ENCODE results near the gene TMBIM6. TPM values are rescaled to one million over a fixed set of nuclear protein-coding genes. Genes with fewer than 3 reads are reported as not detected.
"Not testable (repeated sequence)": the region's sequence is repeated elsewhere in the genome, so short reads cannot be mapped to it uniquely, and the experiment has no call there.

TMBIM6 gene
- total and polyA plus RNA-seq, 4 donors: 443 to 601 (median 527) TPM

- Histone ChIP-seq H3K27ac (ENCODE audit: low read depth, low read length) (no peak overlapping the region), H3K36me3 (ENCODE audit: control insufficient read depth, insufficient read depth, low read length) (peaks cover 47% of the 10 kb centered on the region)
- WGBS (ENCODE audit: insufficient coverage): 83% methylated on average over 1 of the region's 3 CpGs
Observed at GRCh38 chr12:49764126-49764525, 22.8 kb downstream of the TMBIM6 start.

GRCh38 chr12:49766115-49766455 is 24.7 kb downstream of the TMBIM6 start:
- Histone ChIP-seq H3K4me1 (ENCODE audit: control insufficient read depth, insufficient read depth, low read length) (no peaks in the 10 kb centered on the region), H3K27ac (ENCODE audit: low read depth, low read length) (no peak overlapping the region), H3K27me3 (ENCODE audit: control insufficient read depth, insufficient read depth, low read length) (no peaks in the 10 kb centered on the region), H3K9me3 (ENCODE audit: control insufficient read depth, insufficient read depth, low read length) (no peaks in the 10 kb centered on the region), H3K36me3 (ENCODE audit: control insufficient read depth, insufficient read depth, low read length) (peaks cover 28% of the 10 kb centered on the region), H3K4me3 (ENCODE audit: low read depth, low read length) (no peak overlapping the region)
- 94% methylated on average over 8 of the region's 8 CpGs for WGBS (ENCODE audit: insufficient coverage)
- DNase-seq (ENCODE audit: low read depth in 4 of 6, low spot score in 6 of 6): no peak

More at GRCh38 chr12:49764126-49764525, 22.8 kb downstream of the TMBIM6 start:
- no peaks in the 10 kb centered on the region for H3K4me1 ChIP-seq (ENCODE audit: control insufficient read depth, insufficient read depth, low read length)
- H3K4me3 ChIP-seq (ENCODE audit: low read depth, low read length): no peak overlapping the region
- DNase-seq (ENCODE audit: low read depth in 4 of 6, low spot score in 6 of 6): no peak
- H3K27me3 ChIP-seq (ENCODE audit: control insufficient read depth, insufficient read depth, low read length): no peaks in the 10 kb centered on the region
- H3K9me3 ChIP-seq (ENCODE audit: control insufficient read depth, insufficient read depth, low read length): no peaks in the 10 kb centered on the region

- Histone ChIP-seq H3K9me3 (ENCODE audit: control insufficient read depth, insufficient read depth, low read length) (no peaks in the 10 kb centered on the region), H3K36me3 (ENCODE audit: control insufficient read depth, insufficient read depth, low read length) (peaks cover 16% of the 10 kb centered on the region), H3K4me3 (ENCODE audit: low read depth, low read length) (no peak overlapping the region), H3K27ac (ENCODE audit: low read depth, low read length) (no peak overlapping the region), H3K27me3 (ENCODE audit: control insufficient read depth, insufficient read depth, low read length) (no peaks in the 10 kb centered on the region), H3K4me1 (ENCODE audit: control insufficient read depth, insufficient read depth, low read length) (no peaks in the 10 kb centered on the region)
- no peak for DNase-seq (ENCODE audit: low read depth in 4 of 6, low spot score in 6 of 6)
- WGBS (ENCODE audit: insufficient coverage): 76% methylated on average over 3 of the region's 4 CpGs
Observed at GRCh38 chr12:49767333-49767732, 26.0 kb downstream of the TMBIM6 start.

- no CpG with 5 or more reads among the region's 7 CpGs for WGBS (ENCODE audit: insufficient coverage)
- not testable (repeated sequence) for H3K9me3 ChIP-seq (ENCODE audit: control insufficient read depth, insufficient read depth, low read length); H3K4me1 ChIP-seq (ENCODE audit: control insufficient read depth, insufficient read depth, low read length); H3K27me3 ChIP-seq (ENCODE audit: control insufficient read depth, insufficient read depth, low read length); DNase-seq (ENCODE audit: low read depth in 4 of 6, low spot score in 6 of 6); H3K4me3 ChIP-seq (ENCODE audit: low read depth, low read length); H3K36me3 ChIP-seq (ENCODE audit: control insufficient read depth, insufficient read depth, low read length); H3K27ac ChIP-seq (ENCODE audit: low read depth, low read length)
Observed at GRCh38 chr12:49773102-49773501, 31.7 kb downstream of the TMBIM6 start.

- 0% methylated on average over 5 of the region's 7 CpGs for WGBS (ENCODE audit: insufficient coverage)
- peaks cover 4% of the 10 kb centered on the region for H3K4me1 ChIP-seq (ENCODE audit: control insufficient read depth, insufficient read depth, low read length)
- peak; percentile 27 to 88 (median 48) for DNase-seq (ENCODE audit: low read depth in 4 of 6, low spot score in 6 of 6)
- no peak overlapping the region for H3K27ac ChIP-seq (ENCODE audit: low read depth, low read length)
- H3K27me3 ChIP-seq (ENCODE audit: control insufficient read depth, insufficient read depth, low read length): no peaks in the 10 kb centered on the region
- H3K36me3 ChIP-seq (ENCODE audit: control insufficient read depth, insufficient read depth, low read length): no peaks in the 10 kb centered on the region
- H3K9me3 ChIP-seq (ENCODE audit: control insufficient read depth, insufficient read depth, low read length): no peaks in the 10 kb centered on the region
- no peak overlapping the region for H3K4me3 ChIP-seq (ENCODE audit: low read depth, low read length)
Observed at GRCh38 chr12:49776413-49776812, 35.1 kb downstream of the TMBIM6 start.

- Histone ChIP-seq H3K27me3 (ENCODE audit: control insufficient read depth, insufficient read depth, low read length) (no peaks in the 10 kb centered on the region), H3K36me3 (ENCODE audit: control insufficient read depth, insufficient read depth, low read length) (no peaks in the 10 kb centered on the region), H3K4me1 (ENCODE audit: control insufficient read depth, insufficient read depth, low read length) (peaks cover 4% of the 10 kb centered on the region), H3K27ac (ENCODE audit: low read depth, low read length) (no peak overlapping the region), H3K9me3 (ENCODE audit: control insufficient read depth, insufficient read depth, low read length) (no peaks in the 10 kb centered on the region), H3K4me3 (ENCODE audit: low read depth, low read length) (no peak overlapping the region)
- no peak for DNase-seq (ENCODE audit: low read depth in 4 of 6, low spot score in 6 of 6)
- 87% methylated on average over 5 of the region's 5 CpGs for WGBS (ENCODE audit: insufficient coverage)
Observed at GRCh38 chr12:49776858-49777257, 35.5 kb downstream of the TMBIM6 start.

- H3K9me3 ChIP-seq (ENCODE audit: control insufficient read depth, insufficient read depth, low read length): no peaks in the 10 kb centered on the region
- 71% methylated on average over 1 of the region's 3 CpGs for WGBS (ENCODE audit: insufficient coverage)
Observed at GRCh38 chr12:49777341-49777740, 36.0 kb downstream of the TMBIM6 start.

GRCh38 chr12:49777800-49778748 is 36.7 kb downstream of the TMBIM6 start:
- WGBS (ENCODE audit: insufficient coverage): 40% methylated on average over 13 of the region's 19 CpGs
- peak in 1 of 6 donors; percentile 6 for DNase-seq (ENCODE audit: low read depth in 4 of 6, low spot score in 6 of 6)

More at GRCh38 chr12:49777341-49777740, 36.0 kb downstream of the TMBIM6 start:
- Histone ChIP-seq H3K36me3 (ENCODE audit: control insufficient read depth, insufficient read depth, low read length) (no peaks in the 10 kb centered on the region), H3K4me1 (ENCODE audit: control insufficient read depth, insufficient read depth, low read length) (peaks cover 4% of the 10 kb centered on the region), H3K27me3 (ENCODE audit: control insufficient read depth, insufficient read depth, low read length) (no peaks in the 10 kb centered on the region), H3K27ac (ENCODE audit: low read depth, low read length) (no peak overlapping the region), H3K4me3 (ENCODE audit: low read depth, low read length) (no peak overlapping the region)
- DNase-seq (ENCODE audit: low read depth in 4 of 6, low spot score in 6 of 6): no peak

GRCh38 chr12:49779581-49779980 is 38.2 kb downstream of the TMBIM6 start:
- H3K4me1 ChIP-seq (ENCODE audit: control insufficient read depth, insufficient read depth, low read length): peaks cover 4% of the 10 kb centered on the region
- H3K36me3 ChIP-seq (ENCODE audit: control insufficient read depth, insufficient read depth, low read length): no peaks in the 10 kb centered on the region
- H3K27me3 ChIP-seq (ENCODE audit: control insufficient read depth, insufficient read depth, low read length): no peaks in the 10 kb centered on the region
- no peak overlapping the region for H3K4me3 ChIP-seq (ENCODE audit: low read depth, low read length)
- H3K9me3 ChIP-seq (ENCODE audit: control insufficient read depth, insufficient read depth, low read length): no peaks in the 10 kb centered on the region
- no peak overlapping the region for H3K27ac ChIP-seq (ENCODE audit: low read depth, low read length)
- DNase-seq (ENCODE audit: low read depth in 4 of 6, low spot score in 6 of 6): no peak
- WGBS (ENCODE audit: insufficient coverage): no CpG with 5 or more reads among the region's 2 CpGs

More at GRCh38 chr12:49777800-49778748, 36.7 kb downstream of the TMBIM6 start:
- H3K27me3 ChIP-seq (ENCODE audit: control insufficient read depth, insufficient read depth, low read length): no peaks in the 10 kb centered on the region
- H3K9me3 ChIP-seq (ENCODE audit: control insufficient read depth, insufficient read depth, low read length): no peaks in the 10 kb centered on the region
- no peak overlapping the region for H3K27ac ChIP-seq (ENCODE audit: low read depth, low read length)
- H3K4me3 ChIP-seq (ENCODE audit: low read depth, low read length): no peak overlapping the region
- peaks cover 4% of the 10 kb centered on the region for H3K4me1 ChIP-seq (ENCODE audit: control insufficient read depth, insufficient read depth, low read length)
- no peaks in the 10 kb centered on the region for H3K36me3 ChIP-seq (ENCODE audit: control insufficient read depth, insufficient read depth, low read length)

- H3K27me3 ChIP-seq (ENCODE audit: control insufficient read depth, insufficient read depth, low read length); H3K27ac ChIP-seq (ENCODE audit: low read depth, low read length); H3K4me3 ChIP-seq (ENCODE audit: low read depth, low read length); H3K9me3 ChIP-seq (ENCODE audit: control insufficient read depth, insufficient read depth, low read length); H3K4me1 ChIP-seq (ENCODE audit: control insufficient read depth, insufficient read depth, low read length); H3K36me3 ChIP-seq (ENCODE audit: control insufficient read depth, insufficient read depth, low read length); DNase-seq (ENCODE audit: low read depth in 4 of 6, low spot score in 6 of 6): not testable (repeated sequence)
- 83% methylated on average over 6 of the region's 6 CpGs for WGBS (ENCODE audit: insufficient coverage)
Observed at GRCh38 chr12:49780914-49781313, 39.6 kb downstream of the TMBIM6 start.
